Measurements from ENCODE around the gene GKAP1.

DNA sequence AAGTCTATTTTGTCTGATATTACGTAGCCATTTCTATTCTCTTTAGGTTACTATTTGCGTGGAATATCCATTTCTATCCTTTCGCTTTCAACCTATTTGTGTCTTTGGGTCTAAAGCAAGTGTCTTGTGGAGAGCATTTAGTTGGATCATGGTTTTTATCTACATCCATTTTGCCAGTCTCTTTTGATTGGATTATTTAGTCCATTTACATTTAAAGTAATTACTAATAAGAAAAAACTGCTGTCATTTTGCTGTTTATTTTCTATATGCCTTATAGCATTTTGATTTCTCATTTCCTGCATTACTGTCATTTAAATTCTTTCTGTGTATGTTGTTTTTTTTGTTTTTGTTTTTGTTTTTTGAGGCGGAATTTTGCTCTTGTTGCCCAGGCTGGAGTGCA lies 83.8 kb downstream of the GKAP1 start:
- TF ChIP-seq, protein P1, sequence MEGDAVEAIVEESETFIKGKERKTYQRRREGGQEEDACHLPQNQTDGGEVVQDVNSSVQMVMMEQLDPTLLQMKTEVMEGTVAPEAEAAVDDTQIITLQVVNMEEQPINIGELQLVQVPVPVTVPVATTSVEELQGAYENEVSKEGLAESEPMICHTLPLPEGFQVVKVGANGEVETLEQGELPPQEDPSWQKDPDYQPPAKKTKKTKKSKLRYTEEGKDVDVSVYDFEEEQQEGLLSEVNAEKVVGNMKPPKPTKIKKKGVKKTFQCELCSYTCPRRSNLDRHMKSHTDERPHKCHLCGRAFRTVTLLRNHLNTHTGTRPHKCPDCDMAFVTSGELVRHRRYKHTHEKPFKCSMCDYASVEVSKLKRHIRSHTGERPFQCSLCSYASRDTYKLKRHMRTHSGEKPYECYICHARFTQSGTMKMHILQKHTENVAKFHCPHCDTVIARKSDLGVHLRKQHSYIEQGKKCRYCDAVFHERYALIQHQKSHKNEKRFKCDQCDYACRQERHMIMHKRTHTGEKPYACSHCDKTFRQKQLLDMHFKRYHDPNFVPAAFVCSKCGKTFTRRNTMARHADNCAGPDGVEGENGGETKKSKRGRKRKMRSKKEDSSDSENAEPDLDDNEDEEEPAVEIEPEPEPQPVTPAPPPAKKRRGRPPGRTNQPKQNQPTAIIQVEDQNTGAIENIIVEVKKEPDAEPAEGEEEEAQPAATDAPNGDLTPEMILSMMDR (IDR thresholded peaks at IDR 0.05; ENCODE audit: low read depth, low read length, missing input control) = no peak
- no peak for TF ChIP-seq GABPA (IDR thresholded peaks at IDR 0.05 in 1 of 2, conservative IDR thresholded peaks at IDR 0.05 in 1 of 2)
- TF ChIP-seq SP1 (IDR thresholded peaks at IDR 0.05) = no peak
- TF ChIP-seq RAD21 (IDR thresholded peaks at IDR 0.05) = no peak
- TF ChIP-seq TAF1 (conservative IDR thresholded peaks at IDR 0.05) = no peak
- TF ChIP-seq YY1 (IDR thresholded peaks at IDR 0.05) = no peak
- no peak for TF ChIP-seq JUND (IDR thresholded peaks at IDR 0.05)

Measured in liver (tissue), 3 donors.